COR-L47 (cell line): ENCODE results near the gene MMAB.
"Not testable (repeated sequence)": the region's sequence is repeated elsewhere in the genome, so short reads cannot be mapped to it uniquely, and the experiment has no call there.

Source experiments
- DNase-seq: peaks from one replicate; lab custom pipeline; 2025; lab: John Stamatoyannopoulos, UW

MMAB gene

DNA sequence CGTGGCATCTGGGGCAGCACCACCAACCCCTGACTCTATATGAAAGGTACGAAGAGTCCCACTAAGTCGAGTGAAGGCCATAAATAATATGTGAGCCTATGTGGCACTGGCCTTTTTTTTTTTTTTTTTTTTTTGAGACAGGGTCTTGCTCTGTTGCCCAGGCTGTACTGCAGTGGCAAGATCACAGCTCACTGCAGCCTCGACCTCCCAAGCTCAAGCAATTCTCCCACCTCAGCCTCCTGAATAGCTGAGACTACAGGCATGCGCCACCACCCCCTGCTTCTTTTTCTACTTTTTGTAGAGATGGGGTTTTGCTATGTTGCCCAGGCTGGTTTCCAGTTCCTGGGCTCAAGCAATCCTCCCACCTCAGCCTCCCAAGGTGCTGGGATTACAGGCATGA is 28.8 kb upstream of the MMAB start:
- not testable (repeated sequence) for DNase-seq

DNA sequence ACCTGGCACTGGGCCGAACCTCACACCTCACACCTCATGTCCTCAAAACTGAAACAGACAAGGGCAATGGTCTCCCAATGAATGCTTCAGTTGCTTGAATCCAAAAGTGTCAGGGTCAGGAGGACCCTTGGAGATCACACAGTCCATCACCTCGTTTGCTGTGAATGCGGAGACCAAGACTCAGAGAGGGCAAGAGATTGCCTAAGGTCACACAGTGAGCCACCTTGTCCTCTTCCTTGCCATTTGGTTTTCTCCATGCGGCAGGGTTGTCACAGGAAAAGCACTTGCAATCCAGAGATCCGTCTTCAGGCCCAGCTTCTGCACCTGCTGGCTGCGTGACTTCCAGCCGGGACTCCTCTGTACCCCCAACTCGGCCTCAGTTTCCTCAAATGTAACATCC is 28.3 kb upstream of the MMAB start:
- DNase-seq: no peak

DNA sequence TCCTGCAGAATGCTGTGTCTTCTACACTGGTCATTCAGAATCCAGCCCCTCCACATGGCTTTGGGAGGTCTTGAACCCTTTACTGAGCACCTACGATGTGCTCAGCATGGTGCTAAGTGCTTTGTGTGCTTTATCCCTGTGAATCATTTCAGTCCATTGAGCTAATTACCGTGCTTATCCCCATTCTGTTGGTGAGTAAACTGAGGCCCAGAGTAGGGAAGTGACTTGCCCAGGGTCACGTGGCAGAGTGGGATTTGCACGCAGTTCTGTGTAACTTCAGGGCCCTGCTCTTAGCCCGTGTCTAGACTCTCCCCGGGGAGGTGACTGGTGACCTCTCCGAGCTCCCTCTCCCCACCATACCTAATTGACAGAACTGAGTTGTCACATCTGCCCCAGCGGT is 27.7 kb upstream of the MMAB start:
- no peak for DNase-seq

DNA sequence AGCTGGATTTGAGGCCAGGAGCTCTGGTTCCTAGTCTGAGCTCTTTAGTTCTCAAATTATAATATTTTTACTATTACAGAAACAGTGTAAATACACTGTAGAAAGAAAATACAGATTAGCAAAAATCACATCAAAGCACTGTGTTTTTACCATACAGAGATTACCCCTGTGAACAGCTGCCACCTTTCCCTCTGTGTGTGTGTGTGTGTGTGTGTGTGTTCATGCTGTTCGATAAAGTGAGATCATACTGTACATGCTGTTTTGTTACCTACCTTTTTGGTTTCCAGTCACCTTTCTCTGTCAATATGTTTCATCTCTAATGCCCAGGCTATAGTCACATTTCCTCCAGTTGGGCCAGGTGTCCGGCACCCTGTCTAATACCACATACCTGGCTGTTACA is 27.2 kb upstream of the MMAB start:
- no peak for DNase-seq

DNA sequence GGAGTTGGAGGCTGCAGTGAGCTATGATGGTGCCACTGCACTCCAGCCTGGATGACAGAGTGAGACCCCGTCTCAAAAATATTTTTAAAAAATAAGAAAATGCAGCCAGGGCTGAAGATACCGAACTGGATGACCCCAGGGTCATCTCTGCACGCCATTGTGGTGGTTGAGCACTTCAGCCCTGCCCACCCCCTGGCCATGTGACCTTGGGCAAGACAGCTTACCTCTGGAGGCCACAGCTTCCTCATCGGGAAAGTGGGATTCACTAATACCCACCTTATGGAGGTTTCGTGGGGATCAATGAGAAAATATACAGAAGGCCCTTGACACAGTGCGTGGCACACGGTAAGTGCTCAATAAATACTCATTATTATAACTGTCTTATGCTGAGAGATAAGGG is 25.8 kb upstream of the MMAB start:
- no peak for DNase-seq

DNA sequence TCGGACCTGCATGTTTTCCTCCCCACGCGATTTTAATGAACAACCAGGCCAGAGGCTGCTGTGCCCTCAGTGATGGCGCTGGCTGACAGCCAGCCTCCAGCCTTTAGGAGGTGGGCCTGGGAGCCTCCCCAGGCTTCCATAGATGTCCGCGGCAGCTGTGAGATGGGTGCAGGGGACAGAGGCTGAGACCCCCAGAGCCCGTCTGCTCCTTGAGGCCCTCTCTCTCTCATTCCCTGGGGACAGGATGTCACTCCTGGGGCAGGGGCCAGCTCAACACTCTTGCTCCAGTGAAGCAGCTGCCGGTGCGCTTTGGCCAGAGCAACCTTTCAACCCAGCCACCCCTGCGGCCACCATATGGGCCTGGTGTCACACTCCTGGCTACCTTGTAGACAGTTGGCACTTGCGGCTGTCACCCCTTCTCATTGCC is 25.1 kb upstream of the MMAB start:
- DNase-seq: no peak

DNA sequence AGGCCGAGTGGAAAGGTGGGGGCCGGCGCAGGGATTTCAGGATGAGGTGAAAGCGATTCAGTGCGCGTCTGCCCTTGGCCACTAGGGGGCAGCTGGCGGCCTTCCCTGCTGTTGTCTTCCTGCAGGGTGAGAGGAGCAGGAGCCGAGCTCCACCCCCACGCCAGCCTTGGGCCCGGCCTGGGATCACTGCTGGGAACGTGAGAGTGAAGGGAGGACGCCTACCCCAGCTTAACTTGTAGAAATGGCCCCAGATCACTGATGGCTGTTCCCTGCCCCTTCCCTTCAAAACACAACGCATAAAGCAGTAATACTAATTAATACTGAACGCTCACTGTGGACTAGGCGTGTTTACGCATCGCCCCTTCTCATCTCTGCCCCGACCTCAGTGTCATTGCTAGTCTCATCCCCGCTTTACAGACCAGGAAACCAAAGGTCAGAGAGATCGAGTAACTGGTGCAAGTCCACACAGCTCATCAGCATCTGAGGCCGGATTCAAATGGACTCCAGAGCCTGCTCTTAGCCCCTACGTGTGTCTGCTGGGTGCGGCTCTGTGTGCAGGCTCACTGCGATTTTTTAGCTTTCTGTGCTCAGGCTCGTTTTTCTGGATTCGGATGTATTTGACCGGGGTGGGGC is 24.6 kb upstream of the MMAB start:
- DNase-seq: peak; percentile 76

DNA sequence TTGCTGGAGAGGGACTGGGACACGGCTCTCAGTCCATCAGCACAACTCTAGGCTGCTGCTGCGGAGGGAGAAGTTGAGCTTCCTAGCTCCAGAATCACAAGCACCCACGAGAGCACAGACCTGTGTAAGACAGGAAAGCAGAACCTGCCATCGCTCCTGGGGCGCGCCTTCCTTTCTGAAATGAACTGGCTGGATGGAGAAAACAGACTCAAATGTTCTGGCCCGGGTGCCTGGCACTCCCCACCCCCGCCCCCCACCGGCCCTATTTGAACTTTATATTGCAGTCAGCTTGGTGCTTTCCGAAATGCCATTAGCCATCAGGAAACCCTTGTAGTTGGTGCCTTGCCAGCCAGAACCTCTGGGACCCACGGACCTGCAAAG is 24.1 kb upstream of the MMAB start:
- DNase-seq: no peak

DNA sequence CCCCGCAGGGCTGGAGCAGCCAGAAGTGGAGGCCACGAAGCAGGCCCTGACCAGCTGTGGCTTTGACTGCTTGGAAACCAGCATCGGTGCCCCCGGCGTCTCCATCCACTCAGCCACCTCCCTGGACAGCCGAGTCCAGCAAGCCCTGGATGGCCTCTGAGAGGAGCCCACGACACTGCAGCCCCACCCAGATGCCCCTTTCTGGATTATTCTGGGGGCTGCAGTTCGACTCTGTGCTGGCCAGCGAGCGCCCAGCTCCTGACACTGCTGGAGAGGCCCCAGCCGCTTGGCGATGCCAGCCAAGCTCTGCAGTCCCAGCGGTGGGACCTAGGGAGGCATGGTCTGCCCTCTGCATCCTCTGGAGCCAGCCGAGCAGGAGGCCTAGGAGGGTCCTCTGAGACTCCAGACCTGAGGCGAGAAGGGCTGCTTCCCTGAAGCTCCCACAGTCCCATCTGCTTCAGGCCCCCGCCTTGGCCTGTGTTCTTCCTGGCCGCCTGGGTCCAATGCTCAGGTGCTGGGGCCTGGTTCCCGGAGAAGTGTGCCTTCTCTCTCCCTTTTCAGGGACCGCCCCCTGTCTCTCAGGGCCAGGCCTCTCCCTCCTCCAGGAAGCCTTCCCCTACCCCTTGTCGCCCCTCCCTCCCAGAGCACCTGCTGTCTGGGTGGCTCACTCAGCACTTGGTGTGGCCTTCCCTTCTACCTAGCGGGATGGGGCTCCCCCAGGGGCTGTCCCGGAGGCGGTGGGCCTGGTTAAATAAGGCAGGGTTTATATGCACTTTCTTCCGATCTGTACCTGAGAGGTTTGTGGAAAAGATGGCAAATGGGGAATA is 23.3 kb upstream of the MMAB start:
- no peak for DNase-seq

DNA sequence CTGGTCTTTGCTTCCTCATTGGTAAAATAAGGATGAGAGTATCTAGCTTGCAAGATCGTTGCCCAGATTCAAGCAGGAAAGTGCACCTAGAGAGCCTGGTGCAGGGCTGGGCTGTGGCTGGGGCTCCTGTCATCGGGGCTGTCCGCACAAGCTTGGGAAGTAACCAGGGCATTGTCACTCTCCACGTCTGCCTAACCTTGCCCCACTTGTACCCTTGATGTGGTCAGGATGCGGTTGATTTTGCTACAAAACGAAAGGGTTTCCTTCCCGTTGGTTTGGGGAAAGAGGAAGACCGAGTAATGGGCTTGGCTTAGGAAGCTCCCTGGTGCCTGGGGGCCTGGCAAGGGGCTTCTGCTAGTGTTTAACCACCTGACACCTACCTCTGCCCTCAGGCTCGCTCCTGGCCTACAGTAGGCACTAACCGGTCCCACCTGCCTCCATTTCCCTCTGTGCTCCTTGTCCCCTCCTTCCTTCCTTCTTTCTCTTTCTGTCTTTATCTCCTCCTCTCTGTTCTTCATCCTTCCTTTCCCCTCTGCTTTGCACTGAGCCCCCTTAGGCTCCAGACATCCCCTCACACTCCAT is 22.1 kb upstream of the MMAB start:
- no peak for DNase-seq

DNA sequence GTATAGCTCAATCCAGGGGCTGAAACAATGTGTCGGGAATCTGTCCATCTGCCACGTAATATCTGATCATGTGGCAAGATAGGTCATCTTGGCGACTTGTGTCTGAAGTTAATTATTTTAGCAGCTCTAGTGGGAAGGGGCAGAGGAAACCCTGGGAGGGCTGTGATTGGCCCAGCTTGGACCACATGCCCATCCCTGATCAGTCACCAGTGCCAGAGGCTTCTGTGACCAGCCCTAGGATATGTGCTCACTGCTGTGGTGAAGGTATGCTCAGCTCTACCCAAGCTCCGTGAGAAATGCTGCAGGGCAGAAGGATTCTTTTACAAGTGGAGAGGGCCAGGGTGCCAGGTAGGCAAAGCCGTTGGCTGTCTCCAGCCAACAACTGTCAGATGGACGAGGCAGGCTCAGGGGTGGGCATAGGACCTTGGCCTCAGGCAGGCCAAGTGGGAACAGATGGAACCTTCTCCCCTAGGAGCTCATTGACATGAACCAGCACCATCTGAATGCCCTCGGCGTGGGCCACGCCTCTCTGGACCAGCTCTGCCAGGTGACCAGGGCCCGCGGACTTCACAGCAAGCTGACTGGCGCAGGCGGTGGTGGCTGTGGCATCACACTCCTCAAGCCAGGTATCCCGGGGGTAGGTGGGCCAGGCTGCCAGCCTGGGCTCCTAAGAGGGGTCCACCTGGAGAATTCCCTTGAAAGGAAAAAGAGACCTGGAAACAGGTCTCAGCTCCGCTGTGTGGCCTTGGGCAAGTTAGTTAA is 21.4 kb upstream of the MMAB start:
- DNase-seq: no peak

DNA sequence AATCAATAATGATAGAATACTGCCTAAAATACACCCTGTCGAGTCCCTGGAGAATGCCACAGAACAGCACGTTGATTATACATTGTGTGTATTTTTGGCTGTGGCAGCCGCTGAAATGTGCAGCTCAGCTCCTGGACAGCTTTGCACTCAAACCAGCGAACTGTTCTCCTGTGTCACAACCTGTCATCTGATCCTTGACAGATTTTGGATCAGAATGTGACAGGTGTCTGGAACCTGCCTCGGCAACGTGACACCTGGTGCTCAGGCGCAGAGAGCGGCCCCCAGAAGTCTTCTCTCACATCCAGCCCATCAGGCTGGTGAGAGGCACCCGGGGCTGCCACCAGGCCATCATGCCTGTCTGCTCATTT is 19.6 kb upstream of the MMAB start:
- DNase-seq: no peak

DNA sequence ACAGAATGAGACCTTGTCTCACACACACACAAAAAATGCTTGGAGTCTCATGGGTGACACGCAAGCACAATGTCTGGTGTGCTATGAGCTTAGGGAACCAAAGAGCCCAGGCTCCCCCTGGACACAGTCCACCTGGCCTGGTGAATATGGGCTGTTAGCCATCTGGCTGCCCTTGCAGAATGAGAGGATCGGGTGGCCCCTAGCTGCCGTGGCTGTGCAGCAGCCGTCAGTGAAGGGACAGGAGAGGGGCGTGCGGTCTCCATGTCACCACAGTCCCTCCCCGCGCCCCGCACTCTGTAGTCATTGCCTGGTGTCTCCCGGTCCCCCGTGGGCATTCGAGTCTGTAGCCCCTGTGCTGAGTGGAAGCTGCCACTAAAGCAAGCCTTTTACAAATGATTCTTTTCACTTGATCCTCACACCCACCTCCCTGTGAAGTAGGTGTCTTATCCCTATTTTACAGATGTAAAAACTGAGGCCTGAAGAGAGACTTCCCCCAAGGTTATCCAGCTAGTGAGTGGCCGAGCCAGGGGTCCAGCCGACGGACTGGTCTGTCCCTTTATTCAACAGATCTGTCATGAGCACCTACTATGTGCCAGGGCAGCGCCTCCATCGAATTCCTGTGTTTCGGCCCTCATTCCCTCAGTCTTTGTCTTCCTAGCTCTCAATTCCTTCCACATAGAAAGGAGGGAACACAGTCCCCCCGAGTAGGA is 19.0 kb upstream of the MMAB start:
- no peak for DNase-seq

DNA sequence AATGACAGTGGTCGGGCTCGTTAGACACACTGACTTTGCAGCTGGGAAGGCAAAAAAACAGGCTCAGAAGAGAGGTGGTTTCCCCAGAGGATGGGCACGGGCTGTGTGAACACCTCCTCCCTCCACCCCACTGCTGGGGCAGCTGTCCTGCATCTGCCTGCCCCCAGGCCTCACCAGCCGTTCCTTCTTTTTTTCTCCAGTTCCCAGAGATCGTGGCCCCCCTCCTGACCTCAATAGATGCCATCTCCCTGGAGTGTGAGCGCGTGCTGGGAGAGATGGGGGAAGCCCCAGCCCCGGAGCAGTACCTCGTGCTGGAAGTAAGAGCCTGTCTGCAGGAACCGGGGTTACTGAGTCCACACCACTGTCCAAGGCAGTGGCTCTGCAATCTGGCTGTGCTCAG is 17.7 kb upstream of the MMAB start:
- no peak for DNase-seq

DNA sequence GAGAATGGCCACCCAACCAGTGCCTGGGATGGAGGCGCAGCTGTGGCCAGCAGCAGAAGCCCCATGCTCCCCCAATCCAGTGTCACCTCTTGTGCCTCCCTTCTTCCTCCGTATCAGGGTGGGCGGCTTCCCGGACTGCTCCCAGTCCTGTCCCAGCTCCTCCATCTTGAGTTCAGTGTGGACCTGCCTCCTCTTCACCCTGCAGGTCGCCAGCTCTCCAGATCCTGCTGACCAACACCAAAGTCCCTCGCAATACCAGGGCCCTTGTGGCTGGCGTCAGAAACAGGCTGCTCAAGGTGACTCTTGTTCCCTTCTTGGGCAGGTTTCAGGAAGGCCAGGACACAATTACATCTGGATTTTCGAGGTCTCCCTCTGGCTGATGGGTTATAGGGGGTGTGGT is 17.3 kb upstream of the MMAB start:
- DNase-seq: no peak

DNA sequence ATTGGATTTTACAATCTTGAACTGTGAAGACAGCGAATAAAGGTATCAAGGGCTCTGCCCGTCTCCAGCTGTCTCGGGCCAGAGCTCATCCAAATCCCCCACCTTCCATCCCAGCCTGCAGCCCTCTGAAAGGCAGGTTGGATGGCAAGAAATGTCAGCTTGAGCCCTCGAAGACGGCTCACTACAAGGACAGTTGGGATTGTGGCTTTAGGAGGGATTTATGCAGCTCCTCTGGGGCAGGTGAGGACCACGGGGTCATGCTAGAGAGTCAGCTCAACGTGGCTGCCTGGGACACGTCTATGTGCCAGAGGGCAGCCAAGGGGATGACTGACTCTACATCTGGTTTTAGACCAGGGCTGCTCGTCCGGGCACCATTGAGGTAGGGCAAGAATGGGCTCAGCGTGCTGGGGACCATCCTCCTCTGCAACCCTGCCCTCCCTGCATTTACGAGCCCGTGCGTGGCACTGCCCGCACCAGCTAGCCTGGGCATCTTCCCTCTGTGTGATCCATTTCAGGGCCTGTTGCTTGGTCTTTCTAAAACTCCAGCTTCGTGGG is 16.5 kb upstream of the MMAB start:
- DNase-seq: no peak

DNA sequence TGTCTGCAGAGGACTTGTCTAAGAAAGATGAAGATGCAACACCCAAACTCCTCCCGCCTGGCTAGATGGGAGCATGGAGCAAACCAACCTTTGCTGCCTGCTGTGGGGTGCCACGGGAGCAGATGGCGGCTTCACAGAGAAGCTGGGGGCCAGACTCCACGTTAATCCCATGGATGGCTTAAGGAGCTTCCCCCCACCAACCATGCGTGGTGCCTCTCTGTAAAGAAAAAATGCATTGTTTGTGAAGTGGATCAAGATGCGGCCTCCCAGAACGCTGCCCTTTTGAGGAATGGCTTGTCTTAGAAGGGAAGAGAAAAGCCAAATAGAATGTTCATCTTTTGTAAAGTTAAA is 15.9 kb upstream of the MMAB start:
- no peak for DNase-seq

DNA sequence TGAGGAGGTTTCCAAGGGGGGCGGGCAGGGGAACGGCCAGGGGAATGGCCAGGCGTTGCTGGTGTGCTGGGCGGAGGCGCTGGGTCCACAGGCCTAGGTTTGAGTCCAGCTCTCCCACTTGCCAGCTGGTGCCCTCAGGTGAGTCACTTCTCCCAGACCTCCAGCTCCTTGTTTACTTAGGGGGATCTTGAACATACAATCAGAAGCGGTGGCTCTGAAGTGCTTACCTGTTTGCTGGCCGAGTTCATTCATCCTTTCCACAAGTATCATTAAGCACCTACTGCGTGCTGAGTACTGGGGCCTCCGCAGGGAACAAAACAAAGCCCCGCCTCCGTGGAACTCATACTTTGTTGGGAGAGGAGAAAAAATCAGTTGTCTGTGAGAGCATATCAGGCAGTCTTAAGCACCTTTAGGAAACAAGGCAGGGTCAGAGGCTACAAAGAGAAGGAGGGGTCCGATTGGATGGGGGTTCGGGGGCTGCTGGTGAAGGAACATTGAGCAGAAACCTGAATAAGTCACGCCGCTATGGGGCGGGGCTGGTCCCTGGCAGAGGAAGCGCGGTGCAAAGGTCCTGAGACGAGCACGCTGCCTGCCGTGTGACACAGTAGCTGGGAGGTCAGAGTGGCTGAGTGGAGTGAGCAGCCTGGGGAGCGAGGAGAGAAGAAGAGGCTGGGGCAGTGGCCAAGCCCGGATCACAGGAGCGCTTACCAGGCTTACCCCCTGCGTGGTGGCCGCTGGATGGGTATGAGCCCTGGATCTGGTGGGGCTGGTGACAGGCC is 15.3 kb upstream of the MMAB start:
- DNase-seq: no peak

DNA sequence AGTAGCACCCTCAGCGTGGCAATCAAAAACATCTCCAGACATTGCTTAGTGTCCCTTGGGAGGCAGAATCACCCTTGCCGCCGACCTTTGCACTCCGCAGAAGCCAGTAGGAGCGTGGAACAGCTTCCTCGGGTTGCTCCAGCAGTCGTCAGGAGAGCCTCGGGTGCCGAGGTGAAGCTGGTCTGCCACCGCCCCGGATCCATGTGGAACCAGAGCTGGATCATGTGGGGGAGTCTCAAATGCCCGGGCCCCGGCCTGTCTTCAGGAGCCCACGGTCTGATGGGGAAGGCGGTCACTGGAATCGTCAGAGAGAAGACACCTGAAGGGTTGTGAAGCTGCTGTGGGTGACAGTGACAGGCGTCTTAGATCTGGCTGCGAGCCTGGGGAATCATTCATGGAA is 14.6 kb upstream of the MMAB start:
- DNase-seq: no peak

DNA sequence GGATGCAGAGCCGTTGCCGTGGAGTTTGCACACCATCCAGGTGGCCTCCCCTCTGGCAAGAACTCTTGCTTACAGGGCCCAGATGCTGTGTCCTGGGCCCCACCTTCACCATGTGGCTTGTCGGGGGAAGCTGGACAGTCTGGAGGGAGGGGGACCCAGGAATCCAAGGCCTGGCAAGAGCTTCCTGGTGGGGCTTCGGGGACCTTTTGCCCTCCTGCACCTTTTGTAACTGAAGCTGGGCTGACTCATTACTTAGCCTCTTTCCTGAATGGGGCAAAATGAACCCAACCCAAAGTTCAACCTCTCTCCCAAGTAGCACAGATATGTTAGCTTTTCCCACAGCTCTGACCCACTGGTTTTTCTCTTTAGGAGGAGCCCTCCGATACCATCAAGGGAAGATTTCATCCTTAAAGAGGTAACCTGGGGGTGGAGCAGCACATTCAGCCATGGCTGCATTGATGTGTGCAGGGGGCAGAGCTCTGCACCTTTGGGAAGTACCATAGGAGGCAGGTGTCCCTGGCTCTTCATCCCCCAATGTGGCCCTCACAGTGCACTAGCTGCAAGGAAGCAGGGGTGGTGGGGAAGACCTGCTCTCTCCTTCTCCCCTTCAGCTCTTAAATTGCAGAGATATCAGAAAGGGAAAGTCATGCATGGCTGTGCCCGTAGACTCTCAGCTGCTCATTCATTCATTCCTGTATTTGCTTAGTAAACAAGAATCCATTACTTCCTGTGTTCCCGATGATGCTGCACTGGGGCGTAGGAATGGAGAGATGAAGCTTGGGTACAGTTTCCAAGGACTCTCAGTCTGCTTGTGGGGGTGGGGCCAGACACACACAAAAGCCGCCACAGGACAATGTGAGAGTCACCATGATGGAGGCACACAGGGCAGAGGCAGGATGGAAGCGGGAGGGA is 13.3 kb upstream of the MMAB start:
- no peak for DNase-seq
